ENCODE results near the gene ILF2.

DNA sequence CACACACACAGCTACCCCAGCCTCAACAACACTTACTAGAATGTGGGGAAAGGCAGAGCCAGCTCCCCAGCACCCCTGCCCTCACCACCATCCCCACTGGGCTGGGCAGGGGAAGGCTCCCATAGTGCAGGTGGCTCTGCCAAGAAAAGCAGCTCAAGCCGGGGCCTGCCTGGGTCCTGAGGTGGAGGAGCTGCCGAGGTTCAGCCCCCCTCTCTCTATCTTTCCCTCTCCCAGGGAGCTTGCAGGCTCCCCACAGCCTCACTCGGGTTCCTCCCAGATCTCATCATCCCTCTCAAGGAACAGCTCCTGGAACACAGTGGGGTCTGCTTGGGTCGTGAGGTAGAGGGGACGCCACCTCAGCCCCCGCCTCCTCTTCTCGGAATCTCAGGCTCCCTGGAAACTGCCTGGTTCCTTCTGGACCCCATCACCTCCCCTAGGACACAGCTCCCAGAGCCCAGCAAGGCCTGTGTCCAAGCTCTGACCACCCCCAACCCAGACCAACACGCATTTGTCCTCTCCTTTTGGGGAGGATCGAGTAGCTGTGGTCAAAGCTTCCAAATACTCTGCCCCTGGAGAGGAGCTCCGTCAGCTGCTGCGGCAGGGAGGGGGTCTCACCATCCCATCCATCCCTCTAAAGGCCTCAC is 58.6 kb downstream of the ILF2 start:
- TF ChIP-seq, protein P1, sequence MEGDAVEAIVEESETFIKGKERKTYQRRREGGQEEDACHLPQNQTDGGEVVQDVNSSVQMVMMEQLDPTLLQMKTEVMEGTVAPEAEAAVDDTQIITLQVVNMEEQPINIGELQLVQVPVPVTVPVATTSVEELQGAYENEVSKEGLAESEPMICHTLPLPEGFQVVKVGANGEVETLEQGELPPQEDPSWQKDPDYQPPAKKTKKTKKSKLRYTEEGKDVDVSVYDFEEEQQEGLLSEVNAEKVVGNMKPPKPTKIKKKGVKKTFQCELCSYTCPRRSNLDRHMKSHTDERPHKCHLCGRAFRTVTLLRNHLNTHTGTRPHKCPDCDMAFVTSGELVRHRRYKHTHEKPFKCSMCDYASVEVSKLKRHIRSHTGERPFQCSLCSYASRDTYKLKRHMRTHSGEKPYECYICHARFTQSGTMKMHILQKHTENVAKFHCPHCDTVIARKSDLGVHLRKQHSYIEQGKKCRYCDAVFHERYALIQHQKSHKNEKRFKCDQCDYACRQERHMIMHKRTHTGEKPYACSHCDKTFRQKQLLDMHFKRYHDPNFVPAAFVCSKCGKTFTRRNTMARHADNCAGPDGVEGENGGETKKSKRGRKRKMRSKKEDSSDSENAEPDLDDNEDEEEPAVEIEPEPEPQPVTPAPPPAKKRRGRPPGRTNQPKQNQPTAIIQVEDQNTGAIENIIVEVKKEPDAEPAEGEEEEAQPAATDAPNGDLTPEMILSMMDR (IDR thresholded peaks at IDR 0.05) = no peak
- TF ChIP-seq EZH2phosphoT487 (IDR thresholded peaks at IDR 0.05) = no peak
- TF ChIP-seq EZH2 (IDR thresholded peaks at IDR 0.05) = no peak
